Measurements from ENCODE around the gene PTGDS. TPM values are rescaled to one million over a fixed set of nuclear protein-coding genes. Genes with fewer than 3 reads are reported as not detected.

The PTGDS gene
- total RNA-seq, 1 donor from 2014 or later: not detected

DNA sequence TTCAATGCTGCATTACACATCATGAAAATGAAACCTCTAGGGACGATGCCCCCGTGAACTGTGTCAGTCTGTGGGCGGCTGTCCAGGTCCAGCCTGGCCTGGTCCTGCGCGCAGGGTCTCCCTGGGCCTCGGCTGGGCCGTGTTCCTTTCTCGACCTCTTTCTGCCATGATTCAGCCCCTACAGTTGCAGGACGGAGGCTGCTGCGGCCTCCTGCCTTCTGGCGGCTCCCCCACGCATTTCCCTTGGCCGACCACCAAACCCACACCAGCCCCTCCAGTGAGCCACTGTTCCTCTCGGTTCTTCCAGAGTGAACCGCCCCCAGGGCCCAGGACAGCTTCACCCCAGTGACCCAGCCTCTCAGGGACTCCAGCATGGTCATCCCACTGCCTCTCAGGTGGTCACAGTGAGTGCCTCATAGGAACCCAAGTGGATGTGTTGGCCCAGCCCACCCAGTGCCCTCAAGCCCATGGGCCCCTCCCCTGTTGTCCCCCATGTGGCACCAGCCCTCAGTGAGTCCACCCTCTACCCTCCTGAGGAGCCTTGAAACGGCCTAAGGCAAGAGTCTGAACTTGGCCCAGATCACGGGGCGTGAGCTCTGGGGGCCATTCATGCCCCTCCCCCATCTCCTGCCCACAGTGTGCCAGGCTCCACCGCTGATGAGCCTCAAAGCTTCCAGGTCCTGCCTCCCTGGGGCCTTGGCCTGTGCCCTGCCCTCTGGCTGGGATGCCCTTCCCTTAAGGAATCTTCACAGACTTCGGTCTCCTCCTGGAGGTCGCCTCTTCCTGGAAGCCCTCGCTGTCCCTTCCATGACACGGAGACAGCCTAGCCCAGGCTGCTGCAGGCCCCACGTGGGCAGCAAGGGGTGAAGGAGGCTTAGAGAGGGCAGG, 29.1 kb downstream of the PTGDS start:
- TF ChIP-seq, protein P1, sequence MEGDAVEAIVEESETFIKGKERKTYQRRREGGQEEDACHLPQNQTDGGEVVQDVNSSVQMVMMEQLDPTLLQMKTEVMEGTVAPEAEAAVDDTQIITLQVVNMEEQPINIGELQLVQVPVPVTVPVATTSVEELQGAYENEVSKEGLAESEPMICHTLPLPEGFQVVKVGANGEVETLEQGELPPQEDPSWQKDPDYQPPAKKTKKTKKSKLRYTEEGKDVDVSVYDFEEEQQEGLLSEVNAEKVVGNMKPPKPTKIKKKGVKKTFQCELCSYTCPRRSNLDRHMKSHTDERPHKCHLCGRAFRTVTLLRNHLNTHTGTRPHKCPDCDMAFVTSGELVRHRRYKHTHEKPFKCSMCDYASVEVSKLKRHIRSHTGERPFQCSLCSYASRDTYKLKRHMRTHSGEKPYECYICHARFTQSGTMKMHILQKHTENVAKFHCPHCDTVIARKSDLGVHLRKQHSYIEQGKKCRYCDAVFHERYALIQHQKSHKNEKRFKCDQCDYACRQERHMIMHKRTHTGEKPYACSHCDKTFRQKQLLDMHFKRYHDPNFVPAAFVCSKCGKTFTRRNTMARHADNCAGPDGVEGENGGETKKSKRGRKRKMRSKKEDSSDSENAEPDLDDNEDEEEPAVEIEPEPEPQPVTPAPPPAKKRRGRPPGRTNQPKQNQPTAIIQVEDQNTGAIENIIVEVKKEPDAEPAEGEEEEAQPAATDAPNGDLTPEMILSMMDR (conservative IDR thresholded peaks at IDR 0.05; ENCODE audit: low read depth, low read length): no peak
- no peak overlapping the region for H3K4me3 ChIP-seq (ENCODE audit: low read depth, low read length)
- no peak for DNase-seq (ENCODE audit: low read depth)

DNA sequence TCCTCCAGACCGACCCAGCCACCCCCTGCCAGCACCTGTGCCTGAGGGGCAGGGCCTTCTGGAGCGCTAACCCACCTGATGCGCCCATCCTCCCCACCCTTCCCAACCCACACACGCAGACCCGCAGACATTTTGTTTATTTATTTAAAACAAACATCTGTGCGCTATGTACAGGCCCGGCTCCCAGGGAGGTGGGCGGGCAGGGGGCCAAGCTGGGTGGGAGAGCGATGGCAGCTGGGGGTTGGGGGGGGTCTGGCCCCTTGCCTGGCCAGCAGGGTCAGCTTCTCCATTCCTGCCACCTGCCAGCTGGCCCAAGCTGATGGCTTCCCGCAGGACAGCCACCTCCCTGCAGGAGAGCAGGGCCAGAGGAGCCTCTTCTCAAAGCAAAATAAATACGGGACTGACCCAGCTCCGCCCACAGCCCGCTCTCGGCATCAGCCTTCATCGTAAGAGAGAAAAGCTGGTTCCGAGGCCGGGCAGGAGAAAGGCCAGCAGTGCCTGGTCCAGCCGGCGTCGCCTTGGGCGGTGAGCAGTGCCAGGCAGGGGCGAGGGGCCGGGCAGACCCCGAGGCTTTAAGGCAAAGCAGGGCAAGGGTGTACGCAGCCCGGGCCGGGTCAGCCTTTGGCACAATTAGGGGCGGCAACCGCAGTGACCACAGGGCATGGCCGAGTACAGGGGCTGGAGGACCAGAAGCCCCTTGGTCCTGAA, 30.0 kb downstream of the PTGDS start:
- DNase-seq (ENCODE audit: low read depth): no peak
- H3K4me3 ChIP-seq (ENCODE audit: low read depth, low read length): no peak overlapping the region
- TF ChIP-seq, protein P1 (conservative IDR thresholded peaks at IDR 0.05; ENCODE audit: low read depth, low read length): no peak

DNA sequence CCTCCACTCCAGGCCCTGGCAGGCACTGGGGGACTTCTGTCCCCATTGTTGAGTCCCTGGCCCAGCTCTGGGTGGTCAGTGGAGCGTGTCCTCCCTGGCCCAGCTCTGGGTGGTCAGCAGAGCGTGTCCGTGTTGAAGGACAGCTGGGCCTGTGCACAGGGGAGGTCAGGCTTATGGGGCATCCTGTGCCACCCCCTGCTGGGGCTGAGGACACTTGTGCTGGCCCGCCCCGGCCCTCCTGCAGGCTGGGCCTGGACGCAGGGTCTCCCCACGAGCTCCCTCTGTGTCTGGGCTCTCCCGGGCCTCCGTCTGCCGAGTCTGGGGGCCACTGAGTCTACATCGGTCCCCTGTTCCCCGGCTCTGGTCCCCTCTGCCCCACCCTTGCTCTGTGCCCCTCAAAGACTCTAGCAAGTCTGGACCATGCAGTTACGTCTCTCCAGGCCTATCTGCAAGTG, 30.5 kb downstream of the PTGDS start:
- TF ChIP-seq, protein P1 (conservative IDR thresholded peaks at IDR 0.05; ENCODE audit: low read depth, low read length): no peak
- no peak for DNase-seq (ENCODE audit: low read depth)
- H3K4me3 ChIP-seq (ENCODE audit: low read depth, low read length): no peak overlapping the region

DNA sequence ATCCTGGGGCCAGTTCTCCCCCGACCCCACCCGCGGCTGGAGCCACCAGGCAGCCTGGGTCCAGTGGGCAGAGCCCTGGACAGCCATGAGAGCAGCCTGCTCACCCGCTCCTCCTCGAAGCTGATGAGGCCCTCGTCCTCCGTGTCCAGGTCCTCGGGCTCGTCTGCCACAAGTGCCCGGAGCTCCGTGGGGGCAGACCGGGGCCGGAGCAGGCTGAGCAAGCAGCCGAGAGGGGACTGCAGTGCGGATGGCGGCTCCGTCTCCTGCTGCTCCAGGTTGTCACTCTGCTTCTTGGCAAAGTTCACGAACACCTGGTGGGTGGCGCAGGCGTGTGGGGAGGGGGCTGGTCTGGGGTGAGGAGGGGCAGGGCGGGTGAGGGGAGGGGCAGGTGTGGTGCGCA, 31.0 kb downstream of the PTGDS start:
- DNase-seq (ENCODE audit: low read depth): no peak
- TF ChIP-seq, protein P1 (conservative IDR thresholded peaks at IDR 0.05; ENCODE audit: low read depth, low read length): no peak
- H3K4me3 ChIP-seq (ENCODE audit: low read depth, low read length): no peak overlapping the region

DNA sequence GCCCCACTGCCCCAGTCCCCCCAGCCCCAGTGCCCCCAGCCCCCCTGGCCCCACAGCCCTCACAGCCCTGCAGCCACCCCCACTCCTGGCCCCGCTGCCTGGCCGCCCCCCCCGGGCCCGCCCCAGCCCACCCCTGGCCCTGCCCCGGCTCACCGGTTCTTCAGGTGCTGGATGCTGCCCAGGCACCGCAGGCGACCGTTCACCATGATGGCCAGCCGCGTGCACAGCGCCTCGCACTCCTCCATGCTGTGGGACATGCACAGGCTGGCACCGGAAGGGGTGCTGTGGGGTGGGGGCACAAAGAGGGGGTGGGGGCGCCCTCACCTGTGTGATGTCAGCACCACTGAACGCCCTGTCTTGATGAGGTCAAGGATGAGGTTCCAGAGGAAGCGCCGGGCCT, 31.9 kb downstream of the PTGDS start:
- H3K4me3 ChIP-seq (ENCODE audit: low read depth, low read length): no peak overlapping the region
- DNase-seq (ENCODE audit: low read depth): no peak
- TF ChIP-seq, protein P1 (conservative IDR thresholded peaks at IDR 0.05; ENCODE audit: low read depth, low read length): no peak

DNA sequence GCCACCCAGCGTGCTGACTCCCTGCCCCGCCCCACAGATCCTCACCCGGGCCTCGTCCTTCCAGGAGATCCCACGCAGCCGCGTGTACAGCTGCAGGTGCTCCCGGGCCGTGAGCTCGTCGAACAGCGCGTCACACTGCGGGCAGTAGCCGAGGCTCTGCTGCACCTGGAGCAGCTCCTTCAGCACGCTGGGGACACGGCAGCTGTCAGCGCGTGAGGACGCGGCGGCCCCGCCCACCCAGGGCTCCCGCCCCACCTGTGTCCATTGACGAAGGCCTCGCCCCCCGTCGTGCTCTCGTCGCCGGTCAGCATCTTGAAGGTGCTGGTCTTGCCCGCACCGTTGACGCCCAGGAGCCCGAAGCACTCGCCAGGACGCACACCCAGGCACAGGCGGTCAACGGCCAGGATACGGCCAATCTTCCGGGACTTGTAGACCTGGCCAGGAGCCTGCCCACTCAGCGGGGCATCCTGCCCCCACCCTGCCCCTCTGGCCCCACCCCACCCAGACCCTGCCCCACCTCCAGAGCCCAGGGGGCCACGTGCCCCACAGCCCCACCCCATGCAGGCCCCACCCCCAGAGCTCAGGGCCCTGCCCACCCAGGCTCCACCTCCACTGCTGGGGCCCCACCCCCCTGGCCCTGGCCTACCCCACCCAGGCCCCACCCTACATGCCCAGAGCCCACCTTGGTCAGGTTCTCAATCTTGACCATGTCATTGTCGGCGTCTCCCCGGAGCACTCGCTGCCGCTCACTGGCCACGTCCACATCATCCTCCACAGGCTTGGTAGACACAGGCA, 32.8 kb downstream of the PTGDS start:
- no peak overlapping the region for H3K4me3 ChIP-seq (ENCODE audit: low read depth, low read length)
- TF ChIP-seq, protein P1 (conservative IDR thresholded peaks at IDR 0.05; ENCODE audit: low read depth, low read length): no peak
- no peak for DNase-seq (ENCODE audit: low read depth)
